ENCODE results near the gene COL4A2. TPM values are rescaled to one million over a fixed set of nuclear protein-coding genes. Genes with fewer than 3 reads are reported as not detected.

The COL4A2 gene
- total RNA-seq, 1 experiment from 2014 or later = 1.6 TPM

DNA sequence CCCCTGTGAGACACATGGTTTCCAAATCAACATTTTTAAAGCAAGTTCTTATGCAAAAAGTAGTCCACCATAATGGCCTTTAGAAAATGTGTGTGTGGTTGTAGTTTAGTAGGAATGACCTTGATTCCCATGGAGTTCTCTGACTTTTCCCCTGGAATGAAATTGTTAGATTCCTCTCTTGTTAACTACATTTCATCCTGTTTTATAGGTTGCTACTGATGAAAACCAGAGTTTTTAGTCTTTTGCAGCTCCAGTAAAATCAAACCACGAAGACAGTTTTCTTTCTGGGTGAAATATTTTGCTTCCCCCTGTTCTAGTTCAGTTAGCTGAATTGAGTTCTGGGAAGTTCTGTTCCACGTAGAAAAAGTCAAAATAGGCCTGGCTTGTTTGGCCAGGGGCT is 146.7 kb downstream of the COL4A2 start:
- Histone ChIP-seq H4K20me1 (ENCODE audit: insufficient read depth) (no peaks in the 10 kb centered on the region), H3K9me2 (ENCODE audit: insufficient read depth) (no peaks in the 10 kb centered on the region), H3K4me2 (ENCODE audit: low read length) (no peak overlapping the region), H3K27ac (ENCODE audit: low read depth, low read length) (no peak overlapping the region), H3K4me3 (replicated peaks in 1 of 2; ENCODE audit: low read depth in 1 of 2, low read length in 2 of 2) (no peak overlapping the region), H3K79me2 (ENCODE audit: insufficient read depth, low read length) (no peaks in the 10 kb centered on the region), H3K9ac (ENCODE audit: low read length) (no peak overlapping the region), H3K36me3 (ENCODE audit: control insufficient read depth in 1 of 2, insufficient read depth in 2 of 2, low read length in 2 of 2) (no peaks in the 10 kb centered on the region), H2AFZ (ENCODE audit: low read depth, low read length, poor library complexity, severe bottlenecking) (no peak overlapping the region), H3K4me1 (ENCODE audit: control insufficient read depth in 1 of 2, insufficient read depth in 2 of 2, low read length in 2 of 2) (peaks cover 4 to 27% of the 10 kb centered on the region in 2 experiments), H3K9me3 (ENCODE audit: control insufficient read depth in 1 of 2, insufficient read depth in 1 of 2, low read depth in 1 of 2, low read length in 2 of 2) (no peaks in the 10 kb centered on the region), H3K27me3 (ENCODE audit: insufficient read depth, low read length) (no peaks in the 10 kb centered on the region)
- DNase-seq (ENCODE audit: low read depth, low spot score) = no peak
- POLR2A ChIA-PET = no interaction called here
- TF ChIP-seq, protein P1, sequence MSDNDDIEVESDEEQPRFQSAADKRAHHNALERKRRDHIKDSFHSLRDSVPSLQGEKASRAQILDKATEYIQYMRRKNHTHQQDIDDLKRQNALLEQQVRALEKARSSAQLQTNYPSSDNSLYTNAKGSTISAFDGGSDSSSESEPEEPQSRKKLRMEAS (IDR thresholded peaks at IDR 0.05) = no peak
- no peak for TF ChIP-seq ZNF274 (IDR thresholded peaks at IDR 0.05; ENCODE audit: low read depth, low read length)
- no peak for TF ChIP-seq EZH2 (IDR thresholded peaks at IDR 0.05)
- TF ChIP-seq ZFX (IDR thresholded peaks at IDR 0.05) = no peak
- TF ChIP-seq SRF (IDR thresholded peaks at IDR 0.05; ENCODE audit: low read depth) = no peak
- TF ChIP-seq POLR2A (IDR thresholded peaks at IDR 0.05; ENCODE audit: borderline replicate concordance, extremely low read depth, insufficient read depth, insufficient read length) = no peak
- no peak for TF ChIP-seq RAD21 (IDR thresholded peaks at IDR 0.05; ENCODE audit: low read depth)
- no peak for TF ChIP-seq CTCF (IDR thresholded peaks at IDR 0.05 in 2 of 3, conservative IDR thresholded peaks at IDR 0.05 in 1 of 3; ENCODE audit: borderline replicate concordance in 1 of 3, insufficient read depth in 1 of 3, low read depth in 2 of 3, low read length in 2 of 3)
- TF ChIP-seq FOSL1 (IDR thresholded peaks at IDR 0.05; ENCODE audit: low read depth) = no peak
- no peak for TF ChIP-seq CBX3 (IDR thresholded peaks at IDR 0.05; ENCODE audit: low read depth)
- no peak for TF ChIP-seq ZBTB33 (IDR thresholded peaks at IDR 0.05; ENCODE audit: extremely low read depth, insufficient replicate concordance, low read length)
- TF ChIP-seq ELF1 (IDR thresholded peaks at IDR 0.05; ENCODE audit: borderline replicate concordance, low read depth) = no peak
- TF ChIP-seq, protein P2, sequence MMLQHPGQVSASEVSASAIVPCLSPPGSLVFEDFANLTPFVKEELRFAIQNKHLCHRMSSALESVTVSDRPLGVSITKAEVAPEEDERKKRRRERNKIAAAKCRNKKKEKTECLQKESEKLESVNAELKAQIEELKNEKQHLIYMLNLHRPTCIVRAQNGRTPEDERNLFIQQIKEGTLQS (IDR thresholded peaks at IDR 0.05) = no peak
- TF ChIP-seq POLR2AphosphoS5 (IDR thresholded peaks at IDR 0.05; ENCODE audit: low read depth, low read length) = no peak
- TF ChIP-seq CEBPB (IDR thresholded peaks at IDR 0.05; ENCODE audit: low read depth) = no peak
- TF ChIP-seq EGR1 (IDR thresholded peaks at IDR 0.05; ENCODE audit: low read depth) = no peak
- RAD21 ChIA-PET (ENCODE audit: low non-redundant PET in 1 of 2, low total read pairs in 2 of 2, uncharacterized antibody in 2 of 2, unreplicated experiment in 2 of 2) = no interaction called here
- intact Hi-C loops (cut with micrococcal nuclease) = loop anchor here (10.0 kb wide), 2 partner anchors 111 to 141 kb away; partner anchors contain the start of gene RAB20
- CTCF ChIA-PET = no interaction called here
- BruUV-seq (replicated peaks) = no TSS peak
- no peak for ATAC-seq
